Measurements from ENCODE around the gene MYBL2. TPM values are rescaled to one million over a fixed set of nuclear protein-coding genes. Genes with fewer than 3 reads are reported as not detected.
A peak's percentile ranks its signal among the peaks of the same experiment; 100 is the strongest.
"Not testable (repeated sequence)": the region's sequence is repeated elsewhere in the genome, so short reads cannot be mapped to it uniquely, and the experiment has no call there.

The MYBL2 gene
- 4.6 TPM for polyA plus RNA-seq

GRCh38 chr20:43666376-43667328 lies at the start of gene MYBL2:
MYBL2 (plus strand) TSS chr20:43667114; CDS start chr20:43667284, 170 bp downstream.
- Mint-ChIP-seq H3K27ac (peak within 1 kb of the TSS in 2 of 3 donors; percentile 95 to 97), H3K4me1 (peaks cover 15 to 21% (median 16%) of the 10 kb centered on the region in 3 donors), H3K9me3 (no peaks in the 10 kb centered on the region), H3K36me3 (peaks cover 4% of the 10 kb centered on the region), H3K27me3 (no peaks in the 10 kb centered on the region), H3K4me3 (peak within 1 kb of the TSS; percentile 77 to 95 (median 86))

- H3K27ac Mint-ChIP-seq, result no peak overlapping the region
- H3K9me3 Mint-ChIP-seq, result no peaks in the 10 kb centered on the region
- H3K36me3 Mint-ChIP-seq, result peaks cover 17% of the 10 kb centered on the region
- H3K4me3 Mint-ChIP-seq, result no peak overlapping the region
- no peaks in the 10 kb centered on the region for H3K27me3 Mint-ChIP-seq
- H3K4me1 Mint-ChIP-seq, result no peaks in the 10 kb centered on the region
These were observed 35.3 kb upstream of the MYBL2 start for GRCh38 chr20:43631598-43631997.

GRCh38 chr20:43636429-43636828 lies 30.5 kb upstream of the MYBL2 start:
- Mint-ChIP-seq H3K27ac (no peak overlapping the region), H3K4me1 (no peaks in the 10 kb centered on the region), H3K4me3 (no peak overlapping the region), H3K36me3 (peaks cover 13% of the 10 kb centered on the region), H3K9me3 (no peaks in the 10 kb centered on the region), H3K27me3 (no peaks in the 10 kb centered on the region)

- no peak overlapping the region for H3K27ac Mint-ChIP-seq
- no peaks in the 10 kb centered on the region for H3K9me3 Mint-ChIP-seq
- no peaks in the 10 kb centered on the region for H3K27me3 Mint-ChIP-seq
- H3K4me1 Mint-ChIP-seq, result no peaks in the 10 kb centered on the region
- H3K36me3 Mint-ChIP-seq, result peaks cover 7% of the 10 kb centered on the region
- H3K4me3 Mint-ChIP-seq, result no peak overlapping the region
These were observed 24.4 kb upstream of the MYBL2 start for GRCh38 chr20:43642548-43642947.

- H3K4me3 Mint-ChIP-seq, result no peak overlapping the region
- no peaks in the 10 kb centered on the region for H3K27me3 Mint-ChIP-seq
- peaks cover 3 to 6% (median 5%) of the 10 kb centered on the region in 3 donors for H3K4me1 Mint-ChIP-seq
- no peaks in the 10 kb centered on the region for H3K9me3 Mint-ChIP-seq
- peaks cover 2% of the 10 kb centered on the region for H3K36me3 Mint-ChIP-seq
- no peak overlapping the region for H3K27ac Mint-ChIP-seq
These were observed 15.9 kb upstream of the MYBL2 start for GRCh38 chr20:43650997-43651525.

GRCh38 chr20:43651650-43652184 lies 15.2 kb upstream of the MYBL2 start:
- H3K9me3 Mint-ChIP-seq, H3K27me3 Mint-ChIP-seq, H3K4me3 Mint-ChIP-seq, H3K27ac Mint-ChIP-seq, H3K36me3 Mint-ChIP-seq: not testable (repeated sequence)
- peaks cover 6 to 11% (median 7%) of the 10 kb centered on the region in 3 donors for H3K4me1 Mint-ChIP-seq

- H3K4me1 Mint-ChIP-seq, result peaks cover 8 to 17% (median 9%) of the 10 kb centered on the region in 3 donors
- H3K27me3 Mint-ChIP-seq, result no peaks in the 10 kb centered on the region
- H3K9me3 Mint-ChIP-seq, result no peaks in the 10 kb centered on the region
- no peaks in the 10 kb centered on the region for H3K36me3 Mint-ChIP-seq
- peak overlapping the region in 2 of 3 donors; percentile 32 to 73 for H3K27ac Mint-ChIP-seq
- H3K4me3 Mint-ChIP-seq, result peak overlapping the region in 2 of 4 donors; percentile 24 to 42
These were observed 12.9 kb upstream of the MYBL2 start for GRCh38 chr20:43653966-43654365.

- H3K27ac Mint-ChIP-seq, result peak overlapping the region in 1 of 3 donors; percentile 99
- H3K9me3 Mint-ChIP-seq, H3K4me3 Mint-ChIP-seq, H3K27me3 Mint-ChIP-seq, H3K36me3 Mint-ChIP-seq: not testable (repeated sequence)
- H3K4me1 Mint-ChIP-seq, result peaks cover 7 to 17% (median 9%) of the 10 kb centered on the region in 3 donors
These were observed 11.7 kb upstream of the MYBL2 start for GRCh38 chr20:43655176-43655575.

GRCh38 chr20:43655937-43656336 lies 11.0 kb upstream of the MYBL2 start:
- Mint-ChIP-seq H3K36me3 (no peaks in the 10 kb centered on the region), H3K4me3 (peak overlapping the region; percentile 95 to 98 (median 97)), H3K4me1 (peaks cover 7 to 17% (median 9%) of the 10 kb centered on the region in 3 donors), H3K27me3 (no peaks in the 10 kb centered on the region), H3K27ac (peak overlapping the region; percentile 97 to 99 (median 99)), H3K9me3 (no peaks in the 10 kb centered on the region)

- no peaks in the 10 kb centered on the region for H3K9me3 Mint-ChIP-seq
- no peaks in the 10 kb centered on the region for H3K27me3 Mint-ChIP-seq
These were observed 8.7 kb upstream of the MYBL2 start for GRCh38 chr20:43658069-43658722.

GRCh38 chr20:43658723-43659419 lies 8.0 kb upstream of the MYBL2 start:
- Mint-ChIP-seq H3K36me3 (peaks cover 1% of the 10 kb centered on the region), H3K27me3 (no peaks in the 10 kb centered on the region), H3K9me3 (no peaks in the 10 kb centered on the region), H3K27ac (peak overlapping the region in 2 of 3 donors; percentile 59 to 99), H3K4me1 (peaks cover 10 to 19% (median 12%) of the 10 kb centered on the region in 3 donors), H3K4me3 (peak overlapping the region in 2 of 4 donors; percentile 97)

More at GRCh38 chr20:43658069-43658722, 8.7 kb upstream of the MYBL2 start:
- peaks cover 7 to 21% (median 10%) of the 10 kb centered on the region in 3 donors for H3K4me1 Mint-ChIP-seq
- H3K27ac Mint-ChIP-seq, result peak overlapping the region; percentile 97 to 99 (median 99)
- peaks cover 1% of the 10 kb centered on the region for H3K36me3 Mint-ChIP-seq
- H3K4me3 Mint-ChIP-seq, result peak overlapping the region; percentile 95 to 98 (median 97)

GRCh38 chr20:43662943-43663655 lies 3.8 kb upstream of the MYBL2 start:
- Mint-ChIP-seq H3K4me3 (peak overlapping the region in 1 of 4 donors; percentile 85), H3K27me3 (no peaks in the 10 kb centered on the region), H3K9me3 (no peaks in the 10 kb centered on the region), H3K36me3 (peaks cover 1% of the 10 kb centered on the region), H3K4me1 (peaks cover 14 to 20% (median 15%) of the 10 kb centered on the region in 3 donors), H3K27ac (peak overlapping the region in 2 of 3 donors; percentile 11 to 53)

GRCh38 chr20:43665466-43666176 lies 1.3 kb upstream of the MYBL2 start:
- Mint-ChIP-seq H3K36me3 (peaks cover 4% of the 10 kb centered on the region), H3K27ac (peak overlapping the region; percentile 35 to 95 (median 44)), H3K27me3 (no peaks in the 10 kb centered on the region), H3K4me1 (peaks cover 15 to 21% (median 16%) of the 10 kb centered on the region in 3 donors), H3K9me3 (no peaks in the 10 kb centered on the region), H3K4me3 (peak overlapping the region; percentile 19 to 86 (median 76))

Measured in IgD-negative memory B cell (primary cell).